OCI-LY7 (cell line): ENCODE measurements around the gene CSTPP1.

Experiments used
- CTCF ChIP-seq: fragments of 200-600 bp; sonication (generic); conservative IDR thresholded peaks from 2 replicates; pipeline ENCODE4 v1.5.1; 2014; ENCODE audit warnings: mild to moderate bottlenecking, antibody characterized with exemption, low read length, moderate library complexity, mixed read lengths
- EZH2phosphoT487 ChIP-seq: fragments of 200-600 bp; sonication (generic); IDR thresholded peaks from 2 replicates; pipeline ENCODE4 v1.6.1; 2018; ENCODE audit warnings: low read depth, borderline replicate concordance, mild to moderate bottlenecking, mixed run types, antibody characterized with exemption, low read length, moderate library complexity, mixed read lengths

- TF ChIP-seq CTCF (no peak), EZH2phosphoT487 (no peak)
Observed at GRCh38 chr11:47132490-47132889, 195.9 kb downstream of the CSTPP1 start.
